MM.1S (cell line): ENCODE data around the gene TCF7.
A peak's percentile ranks its signal among the peaks of the same experiment; 100 is the strongest.

Experiments
- DNase-seq: peaks from one replicate; pipeline ENCODE4 v3.0.0-alpha.2; 2015
- H2AFZ ChIP-seq: fragments of 300-600 bp; sonication (generic); 2 replicates; pipeline ENCODE4 v1.6.0; 2016; ENCODE audit warnings: antibody characterized with exemption, low read length
- H3F3A ChIP-seq: fragments of 300-600 bp; sonication (generic); 2 replicates; pipeline ENCODE4 v1.6.1; 2016; ENCODE audit warnings: mild to moderate bottlenecking, antibody characterized with exemption, low read length, moderate library complexity, mixed read lengths; ENCODE audit not compliant: insufficient read depth
- H3K27ac ChIP-seq: fragments of 300-600 bp; sonication (generic); 2 replicates; pipeline ENCODE4 v1.5.1; 2016; ENCODE audit warnings: mild to moderate bottlenecking, low read length
- H3K27me3 ChIP-seq: fragments of 300-600 bp; sonication (generic); replicated peaks from 2 replicates; pipeline ENCODE4 v1.6.0; 2016; ENCODE audit warnings: low read length; ENCODE audit not compliant: insufficient read depth
- H3K36me3 ChIP-seq: fragments of 300-600 bp; sonication (generic); replicated peaks from 2 replicates; pipeline ENCODE4 v1.6.1; 2016; ENCODE audit warnings: mild to moderate bottlenecking, low read length, mixed read lengths; ENCODE audit not compliant: insufficient read depth
- H3K4me1 ChIP-seq: fragments of 300-600 bp; sonication (generic); 2 replicates; pipeline ENCODE4 v1.6.1; 2016; ENCODE audit warnings: low read length, mixed read lengths
- H3K4me2 ChIP-seq: fragments of 300-600 bp; sonication (generic); 2 replicates; pipeline ENCODE4 v1.6.0; 2016; ENCODE audit warnings: low read depth, low read length
- H3K4me3 ChIP-seq: fragments of 300-600 bp; sonication (generic); 2 replicates; pipeline ENCODE4 v1.5.1; 2016; ENCODE audit warnings: low read length, mixed read lengths
- H3K79me2 ChIP-seq: fragments of 300-600 bp; sonication (generic); 2 replicates; pipeline ENCODE4 v1.6.1; 2016; ENCODE audit warnings: mixed run types, low read length, mixed read lengths
- H3K9ac ChIP-seq: fragments of 300-600 bp; sonication (generic); 2 replicates; pipeline ENCODE4 v1.6.1; 2016; ENCODE audit warnings: low read length, mixed read lengths
- H3K9me2 ChIP-seq: fragments of 300-600 bp; sonication (generic); replicated peaks from 2 replicates; pipeline ENCODE4 v1.6.1; 2016; ENCODE audit warnings: mild to moderate bottlenecking, low read length, mixed read lengths; ENCODE audit not compliant: insufficient read depth
- H3K9me3 ChIP-seq: fragments of 300-600 bp; sonication (generic); replicated peaks from 2 replicates; pipeline ENCODE4 v1.6.1; 2016; ENCODE audit warnings: mild to moderate bottlenecking, low read length, mixed read lengths; ENCODE audit not compliant: insufficient read depth
- H4K20me1 ChIP-seq: fragments of 300-600 bp; sonication (generic); 2 replicates; pipeline ENCODE4 v1.6.1; 2016; ENCODE audit warnings: mild to moderate bottlenecking, low read length, moderate library complexity, mixed read lengths; ENCODE audit not compliant: insufficient read depth
- EZH2 ChIP-seq: fragments of 300-600 bp; sonication (generic); optimal IDR thresholded peaks from 2 replicates; pipeline ENCODE3; 2017; ENCODE audit warnings: low read depth, mild to moderate bottlenecking, antibody characterized with exemption, low read length, mixed read lengths
- EZH2phosphoT487 ChIP-seq: fragments of 300-600 bp; sonication (generic); IDR thresholded peaks from 2 replicates; pipeline ENCODE4 v1.6.1; 2018; ENCODE audit warnings: antibody characterized with exemption, low read length
- TF ChIP-seq, protein P1 (sequence below): fragments of 300-600 bp; sonication (generic); IDR thresholded peaks from 2 replicates; pipeline ENCODE4 v1.5.1; 2016; ENCODE audit warnings: antibody characterized with exemption, low read length, mixed read lengths

TCF7 gene

DNA sequence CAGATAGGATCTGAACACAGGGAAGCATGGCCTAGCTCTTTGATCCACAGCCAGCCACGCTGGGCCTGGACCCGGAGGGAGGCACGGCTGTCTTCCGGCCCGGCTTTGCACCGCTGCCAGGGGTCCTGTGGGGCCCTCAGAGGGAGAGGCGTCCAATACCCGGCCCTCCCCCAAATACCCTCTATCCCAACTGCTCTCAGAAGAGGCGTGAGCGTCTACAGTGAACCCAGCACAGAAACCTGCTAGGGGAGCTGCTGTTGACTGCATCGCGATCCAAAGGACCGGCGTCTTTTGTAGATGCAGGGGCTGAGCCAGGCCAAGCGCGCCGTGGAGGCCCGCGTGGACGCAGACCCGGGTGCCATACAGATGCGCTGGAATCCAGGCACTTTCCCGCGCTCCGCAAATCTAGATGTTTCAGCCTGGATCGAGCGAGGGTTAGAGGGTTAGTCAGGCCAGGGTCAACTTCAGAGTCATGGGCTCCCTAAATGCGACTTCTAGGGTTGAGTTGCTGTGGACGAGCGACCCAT lies 1.1 kb upstream of the TCF7 start:
- no peak overlapping the region for H3K9ac ChIP-seq
- H3F3A ChIP-seq = no peaks in the 10 kb centered on the region
- no peaks in the 10 kb centered on the region for H3K36me3 ChIP-seq
- peak overlapping the region; percentile 100 for H2AFZ ChIP-seq
- H3K27ac ChIP-seq = no peak overlapping the region
- no peak overlapping the region for H3K4me3 ChIP-seq
- peak overlapping the region; percentile 98; the same call in 1 of the 2 replicates for H3K4me2 ChIP-seq
- DNase-seq = no peak
- H3K9me2 ChIP-seq = no peaks in the 10 kb centered on the region
- H3K9me3 ChIP-seq = no peaks in the 10 kb centered on the region
- H4K20me1 ChIP-seq = no peaks in the 10 kb centered on the region
- no peaks in the 10 kb centered on the region for H3K79me2 ChIP-seq
- peaks cover 16% of the 10 kb centered on the region for H3K27me3 ChIP-seq
- H3K4me1 ChIP-seq = peaks cover 4% of the 10 kb centered on the region; the same call in 1 of the 2 replicates
- TF ChIP-seq EZH2phosphoT487 = no peak
- TF ChIP-seq, protein P1, sequence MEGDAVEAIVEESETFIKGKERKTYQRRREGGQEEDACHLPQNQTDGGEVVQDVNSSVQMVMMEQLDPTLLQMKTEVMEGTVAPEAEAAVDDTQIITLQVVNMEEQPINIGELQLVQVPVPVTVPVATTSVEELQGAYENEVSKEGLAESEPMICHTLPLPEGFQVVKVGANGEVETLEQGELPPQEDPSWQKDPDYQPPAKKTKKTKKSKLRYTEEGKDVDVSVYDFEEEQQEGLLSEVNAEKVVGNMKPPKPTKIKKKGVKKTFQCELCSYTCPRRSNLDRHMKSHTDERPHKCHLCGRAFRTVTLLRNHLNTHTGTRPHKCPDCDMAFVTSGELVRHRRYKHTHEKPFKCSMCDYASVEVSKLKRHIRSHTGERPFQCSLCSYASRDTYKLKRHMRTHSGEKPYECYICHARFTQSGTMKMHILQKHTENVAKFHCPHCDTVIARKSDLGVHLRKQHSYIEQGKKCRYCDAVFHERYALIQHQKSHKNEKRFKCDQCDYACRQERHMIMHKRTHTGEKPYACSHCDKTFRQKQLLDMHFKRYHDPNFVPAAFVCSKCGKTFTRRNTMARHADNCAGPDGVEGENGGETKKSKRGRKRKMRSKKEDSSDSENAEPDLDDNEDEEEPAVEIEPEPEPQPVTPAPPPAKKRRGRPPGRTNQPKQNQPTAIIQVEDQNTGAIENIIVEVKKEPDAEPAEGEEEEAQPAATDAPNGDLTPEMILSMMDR = no peak
- TF ChIP-seq EZH2 = no peak

DNA sequence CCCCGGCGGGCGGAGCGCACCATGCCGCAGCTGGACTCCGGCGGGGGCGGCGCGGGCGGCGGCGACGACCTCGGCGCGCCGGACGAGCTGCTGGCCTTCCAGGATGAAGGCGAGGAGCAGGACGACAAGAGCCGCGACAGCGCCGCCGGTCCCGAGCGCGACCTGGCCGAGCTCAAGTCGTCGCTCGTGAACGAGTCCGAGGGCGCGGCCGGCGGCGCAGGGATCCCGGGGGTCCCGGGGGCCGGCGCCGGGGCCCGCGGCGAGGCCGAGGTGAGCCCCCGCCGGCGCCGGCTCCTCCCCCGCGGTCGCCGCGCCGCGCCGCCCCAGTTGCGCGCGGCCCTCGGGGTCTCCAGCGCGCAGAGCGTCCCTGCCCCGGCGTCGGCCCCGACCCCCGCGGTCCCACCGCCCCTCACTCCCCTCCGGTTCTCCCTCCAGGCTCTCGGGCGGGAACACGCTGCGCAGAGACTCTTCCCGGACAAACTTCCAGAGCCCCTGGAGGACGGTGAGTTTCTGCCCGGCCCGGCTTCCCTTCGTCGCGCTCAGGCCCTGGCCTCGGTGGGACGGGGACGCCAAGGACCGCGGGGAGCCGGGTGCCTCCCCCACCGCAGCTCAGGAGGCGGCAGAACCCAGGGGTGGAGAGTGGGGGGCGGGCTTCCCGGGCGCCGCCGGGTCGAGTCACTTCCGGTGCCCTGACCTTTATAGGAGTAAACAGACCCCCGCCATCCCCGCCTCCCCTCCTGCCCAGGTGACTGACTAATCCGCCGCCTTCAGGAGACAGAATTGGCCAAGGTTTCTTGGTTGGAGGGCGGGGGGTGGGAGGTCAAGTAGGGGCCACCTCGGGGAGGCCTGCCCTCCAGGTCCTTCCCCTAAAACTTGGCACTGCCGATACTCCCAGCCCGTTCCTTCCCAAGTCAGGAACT lies 665 bp downstream of the TCF7 start:
- H3K4me1 ChIP-seq = peaks cover 4% of the 10 kb centered on the region; the same call in 1 of the 2 replicates
- TF ChIP-seq EZH2phosphoT487 (no peak), EZH2 (no peak)
- TF ChIP-seq, protein P1 = no peak
- H3K9ac ChIP-seq = no peak overlapping the region
- H3K4me3 ChIP-seq = no peak overlapping the region
- DNase-seq = peak; percentile 9
- H3K36me3 ChIP-seq = no peaks in the 10 kb centered on the region
- no peaks in the 10 kb centered on the region for H4K20me1 ChIP-seq
- no peaks in the 10 kb centered on the region for H3K9me3 ChIP-seq
- H2AFZ ChIP-seq = no peak overlapping the region
- H3K79me2 ChIP-seq = no peaks in the 10 kb centered on the region
- no peaks in the 10 kb centered on the region for H3K9me2 ChIP-seq
- no peaks in the 10 kb centered on the region for H3F3A ChIP-seq
- H3K27me3 ChIP-seq = peaks cover 16% of the 10 kb centered on the region
- no peak overlapping the region for H3K27ac ChIP-seq
- H3K4me2 ChIP-seq = peak overlapping the region; percentile 29; the same call in 1 of the 2 replicates

DNA sequence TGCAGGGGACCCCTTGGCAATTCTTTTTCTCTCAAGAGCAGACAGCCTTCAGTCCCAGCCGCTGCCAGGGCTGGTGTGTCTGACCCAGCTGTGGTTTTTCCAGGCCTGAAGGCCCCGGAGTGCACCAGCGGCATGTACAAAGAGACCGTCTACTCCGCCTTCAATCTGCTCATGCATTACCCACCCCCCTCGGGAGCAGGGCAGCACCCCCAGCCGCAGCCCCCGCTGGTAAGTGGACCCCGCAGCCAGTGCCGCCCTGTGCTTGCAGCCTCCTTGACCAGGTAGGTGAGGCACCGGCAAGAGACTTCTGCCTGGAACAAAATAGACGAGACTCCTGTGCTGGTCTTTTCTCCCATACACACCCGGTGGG lies 1.3 kb downstream of the TCF7 start:
- Histone ChIP-seq H3K4me1 (peaks cover 4% of the 10 kb centered on the region; the same call in 1 of the 2 replicates), H3K27ac (no peak overlapping the region), H3K9ac (no peak overlapping the region), H3K79me2 (no peaks in the 10 kb centered on the region), H4K20me1 (no peaks in the 10 kb centered on the region), H3K27me3 (peaks cover 16% of the 10 kb centered on the region), H3K9me2 (no peaks in the 10 kb centered on the region), H3K36me3 (no peaks in the 10 kb centered on the region), H3K4me2 (no peak overlapping the region), H3F3A (no peaks in the 10 kb centered on the region), H3K4me3 (no peak overlapping the region), H3K9me3 (no peaks in the 10 kb centered on the region), H2AFZ (no peak overlapping the region)
- DNase-seq = no peak
- no peak for TF ChIP-seq EZH2phosphoT487
- no peak for TF ChIP-seq EZH2
- TF ChIP-seq, protein P1 = no peak
